BE2C (cell line): ENCODE measurements around the gene GPR39.

Source experiments
- DNase-seq: peaks from one replicate; pipeline ENCODE4 v3.0.0-alpha.2; 2020
- H3K27me3 ChIP-seq: fragments of 250-450 bp; sonication (Bioruptor Pico); 2 replicates; pipeline ENCODE4 v1.5.1; 2020; ENCODE audit warnings: mild to moderate bottlenecking
- H3K36me3 ChIP-seq: fragments of 250-450 bp; sonication (Bioruptor Pico); 2 replicates; pipeline ENCODE4 v1.5.1; 2020; ENCODE audit warnings: mild to moderate bottlenecking
- H3K4me1 ChIP-seq: fragments of 250-450 bp; sonication (Bioruptor Pico); 2 replicates; pipeline ENCODE4 v1.5.1; 2020
- H3K4me3 ChIP-seq: 2 replicates; pipeline ENCODE4 v1.5.1; 2011; ENCODE audit warnings: low read depth, low read length
- H3K9me3 ChIP-seq: fragments of 250-450 bp; sonication (Bioruptor Pico); 2 replicates; pipeline ENCODE4 v1.5.1; 2020
- CTCF ChIP-seq: IDR thresholded peaks from 2 replicates; pipeline ENCODE4 v1.5.1; 2012; ENCODE audit warnings: mild to moderate bottlenecking, low read depth, low read length

GPR39 gene

DNA sequence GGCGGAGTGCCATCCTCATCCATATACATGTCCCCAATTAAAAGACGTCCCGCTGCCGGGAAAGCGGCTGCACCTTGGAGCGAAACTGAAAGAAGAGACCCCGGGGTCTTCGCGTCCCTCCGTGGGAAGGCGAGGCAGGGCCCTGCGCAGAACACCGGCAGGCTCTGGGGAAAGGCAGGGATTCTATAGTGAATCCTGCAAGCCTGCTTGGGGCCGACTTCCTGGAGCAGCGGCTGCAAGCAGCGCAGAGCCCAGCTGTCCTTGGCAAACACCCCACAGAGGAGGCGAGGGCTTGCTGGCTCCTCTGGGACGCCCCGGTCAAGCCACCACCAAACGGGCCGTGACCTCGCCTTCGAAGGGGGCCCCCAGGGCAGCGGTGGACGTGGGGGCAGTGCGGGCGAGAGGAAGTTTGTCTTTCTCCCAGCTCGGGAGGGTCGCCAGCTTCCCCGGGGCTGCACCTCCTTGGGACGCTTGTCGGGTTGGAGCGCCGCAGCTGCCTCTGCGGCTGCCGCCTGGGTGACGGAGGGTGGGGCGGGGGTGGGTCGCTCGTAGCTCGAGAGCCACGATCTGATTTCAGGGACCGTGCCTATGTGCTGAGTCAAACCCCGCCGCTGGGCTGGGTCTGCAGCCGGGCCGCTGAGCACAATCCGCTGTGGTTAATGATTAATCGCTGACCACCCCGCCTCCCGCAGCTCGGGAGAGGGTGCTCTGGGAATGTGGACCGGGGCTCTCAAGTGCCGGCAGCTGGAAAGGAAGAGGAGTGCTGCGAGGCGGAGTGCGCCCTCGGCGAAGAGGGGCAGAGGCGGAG, 486 bp upstream of the GPR39 start:
- H3K9me3 ChIP-seq: no peaks in the 10 kb centered on the region
- no peaks in the 10 kb centered on the region for H3K36me3 ChIP-seq
- no peaks in the 10 kb centered on the region for H3K27me3 ChIP-seq
- peak overlapping the region; percentile 38 for H3K4me3 ChIP-seq
- H3K4me1 ChIP-seq: no peaks in the 10 kb centered on the region
- no peak for TF ChIP-seq CTCF
- DNase-seq: peak; percentile 29

DNA sequence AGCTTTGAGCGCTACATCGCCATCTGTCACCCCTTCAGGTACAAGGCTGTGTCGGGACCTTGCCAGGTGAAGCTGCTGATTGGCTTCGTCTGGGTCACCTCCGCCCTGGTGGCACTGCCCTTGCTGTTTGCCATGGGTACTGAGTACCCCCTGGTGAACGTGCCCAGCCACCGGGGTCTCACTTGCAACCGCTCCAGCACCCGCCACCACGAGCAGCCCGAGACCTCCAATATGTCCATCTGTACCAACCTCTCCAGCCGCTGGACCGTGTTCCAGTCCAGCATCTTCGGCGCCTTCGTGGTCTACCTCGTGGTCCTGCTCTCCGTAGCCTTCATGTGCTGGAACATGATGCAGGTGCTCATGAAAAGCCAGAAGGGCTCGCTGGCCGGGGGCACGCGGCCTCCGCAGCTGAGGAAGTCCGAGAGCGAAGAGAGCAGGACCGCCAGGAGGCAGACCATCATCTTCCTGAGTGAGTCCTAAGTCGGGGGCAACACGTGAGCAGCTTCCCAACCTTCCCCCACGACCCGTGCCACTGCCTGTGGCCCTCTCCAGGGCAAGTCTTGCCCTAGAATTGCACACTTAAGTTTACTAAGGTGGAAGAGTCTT, 928 bp downstream of the GPR39 start:
- no peak for TF ChIP-seq CTCF
- Histone ChIP-seq H3K4me1 (no peaks in the 10 kb centered on the region), H3K9me3 (no peaks in the 10 kb centered on the region), H3K27me3 (no peaks in the 10 kb centered on the region), H3K4me3 (no peak overlapping the region), H3K36me3 (no peaks in the 10 kb centered on the region)
- DNase-seq: no peak

DNA sequence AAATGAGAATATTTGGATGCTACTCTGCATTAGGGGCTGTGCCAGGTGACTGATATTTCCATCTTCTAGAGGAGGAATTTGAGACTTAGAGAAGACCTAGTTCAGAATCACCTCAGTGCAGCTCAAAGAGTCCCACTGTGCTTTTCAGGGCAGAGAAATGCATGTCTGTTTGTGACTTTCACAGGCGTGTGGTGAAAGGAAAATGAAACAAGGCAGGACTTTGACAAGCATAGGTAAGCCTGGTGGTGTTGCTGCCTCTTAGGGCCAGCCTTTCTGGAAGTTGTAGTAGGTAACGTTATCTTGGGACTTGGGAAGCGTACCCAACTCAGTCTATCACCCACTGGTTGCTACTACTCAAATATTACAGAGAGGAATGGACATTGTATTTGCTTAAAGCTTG, 2.6 kb downstream of the GPR39 start:
- no peaks in the 10 kb centered on the region for H3K36me3 ChIP-seq
- TF ChIP-seq CTCF: no peak
- no peak for DNase-seq
- no peaks in the 10 kb centered on the region for H3K27me3 ChIP-seq
- no peaks in the 10 kb centered on the region for H3K4me1 ChIP-seq
- H3K9me3 ChIP-seq: no peaks in the 10 kb centered on the region
- H3K4me3 ChIP-seq: no peak overlapping the region

DNA sequence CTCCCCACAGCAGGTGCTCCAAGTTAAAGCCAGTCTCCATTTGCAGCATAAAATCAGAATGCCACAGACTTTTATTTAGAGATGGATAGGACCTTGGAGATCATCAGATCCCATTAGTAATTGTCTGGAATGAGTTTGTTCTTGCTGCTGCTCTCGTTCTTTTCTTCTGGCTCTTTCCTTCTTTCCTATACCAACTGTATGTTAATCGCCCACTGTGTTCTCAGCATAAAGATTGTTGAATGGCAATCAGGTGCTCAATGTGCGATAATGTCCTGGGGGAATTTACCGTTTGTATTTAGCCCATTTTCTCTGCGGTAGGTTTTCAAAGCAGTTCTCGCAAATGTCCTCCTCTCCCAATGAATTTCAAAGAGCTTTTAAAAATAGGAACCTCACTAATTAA, 3.3 kb downstream of the GPR39 start:
- H3K36me3 ChIP-seq: no peaks in the 10 kb centered on the region
- TF ChIP-seq CTCF: no peak
- H3K4me3 ChIP-seq: no peak overlapping the region
- H3K27me3 ChIP-seq: no peaks in the 10 kb centered on the region
- H3K9me3 ChIP-seq: no peaks in the 10 kb centered on the region
- DNase-seq: no peak
- no peaks in the 10 kb centered on the region for H3K4me1 ChIP-seq

GRCh38 chr2:132420816-132421805, 4.5 kb downstream of the GPR39 start:
- H3K36me3 ChIP-seq: no peaks in the 10 kb centered on the region
- DNase-seq: no peak
- H3K27me3 ChIP-seq: no peaks in the 10 kb centered on the region
- no peak overlapping the region for H3K4me3 ChIP-seq
- no peaks in the 10 kb centered on the region for H3K4me1 ChIP-seq
- H3K9me3 ChIP-seq: no peaks in the 10 kb centered on the region
- TF ChIP-seq CTCF: no peak
